Coronary artery (tissue), 2 donors: ENCODE results near the gene CHPF.

Experiments
- DNase-seq: peaks from one replicate; pipeline ENCODE4 v3.0.0-alpha.2; 2017; ENCODE audit warnings: low spot score
- H3K27ac ChIP-seq, 2 donors: fragments of 200-600 bp; sonication (generic); one replicate each; pipeline ENCODE4 v1.5.1; 2016 to 2019
- H3K4me3 ChIP-seq: fragments of 200-600 bp; sonication (generic); 2 replicates; pipeline ENCODE4 v1.5.1; 2016; ENCODE audit warnings: mild to moderate bottlenecking, moderate library complexity
- TF ChIP-seq, protein P1 (sequence below): fragments of 200-600 bp; sonication (generic); IDR thresholded peaks from one replicate; pipeline ENCODE4 v1.5.1; 2019; ENCODE audit warnings: antibody characterized with exemption

The CHPF gene

GRCh38 chr2:219541611-219542180 is 1.9 kb downstream of the CHPF start:
- peak overlapping the region in 1 of 2 donors; percentile 97 for H3K27ac ChIP-seq
- DNase-seq, result peak; percentile 84

DNA sequence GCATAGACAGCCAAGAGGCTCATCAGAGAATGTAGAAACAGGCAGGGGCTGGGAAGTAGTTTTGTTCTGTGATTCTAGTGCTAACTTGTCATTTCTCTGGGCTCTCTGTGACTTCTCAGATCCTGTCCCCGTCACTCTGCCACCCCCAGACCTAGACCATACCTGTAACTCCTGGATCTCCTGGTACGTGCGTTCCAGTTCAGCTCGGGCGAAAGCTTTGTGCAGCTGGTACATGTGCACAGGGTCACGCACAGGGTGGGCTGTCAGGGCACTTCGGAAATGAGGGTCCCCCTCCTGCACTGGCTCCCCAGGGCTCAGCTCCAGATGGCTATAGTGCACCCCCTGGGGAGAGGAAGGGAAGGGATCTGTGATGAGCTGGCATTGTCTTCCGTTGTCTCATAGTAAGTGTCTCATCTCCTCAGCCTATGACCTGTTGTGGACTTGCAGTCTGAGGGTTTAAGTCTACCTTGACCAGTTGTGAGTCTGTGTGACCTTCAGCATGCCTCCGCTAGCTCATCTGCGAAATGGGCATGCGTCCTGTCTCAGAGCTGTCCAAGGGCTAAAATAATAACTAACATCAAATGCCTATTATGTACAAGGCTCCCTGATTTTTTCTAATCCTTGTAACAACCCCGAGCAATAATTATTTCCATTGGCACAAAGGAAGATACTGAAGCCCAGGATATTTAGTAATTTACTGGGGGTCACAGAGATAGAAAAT is 2.7 kb downstream of the CHPF start:
- H3K4me3 ChIP-seq, result no peak overlapping the region

More at GRCh38 chr2:219541611-219542180, 1.9 kb downstream of the CHPF start:
- H3K4me3 ChIP-seq, result peak overlapping the region; percentile 54
- TF ChIP-seq, protein P1, sequence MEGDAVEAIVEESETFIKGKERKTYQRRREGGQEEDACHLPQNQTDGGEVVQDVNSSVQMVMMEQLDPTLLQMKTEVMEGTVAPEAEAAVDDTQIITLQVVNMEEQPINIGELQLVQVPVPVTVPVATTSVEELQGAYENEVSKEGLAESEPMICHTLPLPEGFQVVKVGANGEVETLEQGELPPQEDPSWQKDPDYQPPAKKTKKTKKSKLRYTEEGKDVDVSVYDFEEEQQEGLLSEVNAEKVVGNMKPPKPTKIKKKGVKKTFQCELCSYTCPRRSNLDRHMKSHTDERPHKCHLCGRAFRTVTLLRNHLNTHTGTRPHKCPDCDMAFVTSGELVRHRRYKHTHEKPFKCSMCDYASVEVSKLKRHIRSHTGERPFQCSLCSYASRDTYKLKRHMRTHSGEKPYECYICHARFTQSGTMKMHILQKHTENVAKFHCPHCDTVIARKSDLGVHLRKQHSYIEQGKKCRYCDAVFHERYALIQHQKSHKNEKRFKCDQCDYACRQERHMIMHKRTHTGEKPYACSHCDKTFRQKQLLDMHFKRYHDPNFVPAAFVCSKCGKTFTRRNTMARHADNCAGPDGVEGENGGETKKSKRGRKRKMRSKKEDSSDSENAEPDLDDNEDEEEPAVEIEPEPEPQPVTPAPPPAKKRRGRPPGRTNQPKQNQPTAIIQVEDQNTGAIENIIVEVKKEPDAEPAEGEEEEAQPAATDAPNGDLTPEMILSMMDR, result peak; percentile 86

GRCh38 chr2:219539926-219540678 is 3.5 kb downstream of the CHPF start:
- no peak for DNase-seq
- Histone ChIP-seq H3K27ac (no peak overlapping the region), H3K4me3 (no peak overlapping the region)
- TF ChIP-seq, protein P1, result no peak

More for the DNA sequence above, 2.7 kb downstream of the CHPF start:
- peak overlapping the region in 1 of 2 donors; percentile 97 for H3K27ac ChIP-seq
- DNase-seq, result no peak
- TF ChIP-seq, protein P1, result no peak

- Histone ChIP-seq H3K27ac (peak overlapping the region in 1 of 2 donors; percentile 40), H3K4me3 (no peak overlapping the region)
- TF ChIP-seq, protein P1, result no peak
- DNase-seq, result no peak
Measured at GRCh38 chr2:219538956-219539788, 4.4 kb downstream of the CHPF start.

DNA sequence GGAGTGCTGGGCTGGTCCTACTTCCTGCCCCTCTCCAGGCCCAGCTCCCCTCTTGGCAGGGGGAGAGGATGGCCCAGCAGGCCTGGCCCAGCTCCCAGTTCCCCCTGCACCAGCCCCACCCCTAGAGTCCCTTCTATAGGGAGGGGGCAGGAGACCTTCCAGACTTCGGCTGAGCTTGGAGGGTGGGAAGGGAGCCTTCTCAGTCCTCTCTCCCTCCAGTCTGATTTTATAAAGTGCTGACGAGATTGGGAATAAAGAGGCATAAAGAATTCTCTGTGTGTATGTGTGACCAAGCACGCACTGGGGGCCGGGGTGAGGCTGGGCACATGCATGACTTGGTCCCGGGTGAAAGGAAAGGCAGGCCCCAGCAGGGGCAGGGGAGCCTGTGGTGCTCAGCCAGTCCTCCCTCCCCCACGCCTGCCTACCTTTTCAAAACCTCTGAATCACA is 5.1 kb downstream of the CHPF start:
- Histone ChIP-seq H3K4me3 (no peak overlapping the region), H3K27ac (peak overlapping the region in 1 of 2 donors; percentile 40)
- TF ChIP-seq, protein P1, result no peak
- no peak for DNase-seq

DNA sequence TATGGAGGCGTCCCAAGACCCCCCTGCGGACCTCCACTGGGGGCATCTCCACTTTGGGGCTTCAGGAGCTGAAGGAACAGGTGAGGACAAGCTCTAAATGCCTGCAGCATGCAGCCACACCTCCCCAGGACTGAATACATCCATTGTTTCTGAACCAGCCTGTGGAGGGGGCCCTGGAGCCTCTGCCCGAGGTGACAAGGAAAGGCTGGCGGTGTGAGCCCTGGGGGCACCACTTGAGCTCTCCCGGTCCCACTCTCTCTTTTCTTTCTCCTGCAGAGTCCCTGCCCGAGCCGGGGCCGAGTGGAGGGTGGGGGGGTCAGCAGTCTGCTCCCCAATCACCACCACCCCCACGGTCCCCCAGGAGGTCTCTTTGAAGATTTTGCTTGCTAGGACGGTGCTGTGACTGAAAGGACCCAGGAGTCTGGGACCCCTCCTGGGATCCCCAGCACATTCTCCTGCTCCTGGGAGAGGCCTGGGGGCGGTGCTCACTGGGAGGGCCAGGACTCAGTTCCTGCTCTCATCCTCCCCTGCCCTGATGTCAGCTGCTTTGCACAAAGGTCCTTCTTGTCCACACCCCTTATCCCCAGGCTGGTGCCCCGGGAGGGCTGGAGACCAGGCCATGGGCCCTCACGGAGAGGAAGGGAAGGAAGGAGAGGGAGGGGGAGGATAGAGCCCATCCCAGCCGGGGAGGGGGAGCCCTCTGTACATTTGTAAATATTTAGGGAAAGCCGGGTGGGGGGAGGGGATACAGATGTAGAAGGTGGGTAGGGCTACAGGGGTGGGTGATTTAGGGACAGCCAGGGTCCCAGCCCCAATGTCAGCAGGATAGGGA is 5.7 kb downstream of the CHPF start:
- DNase-seq, result no peak
- TF ChIP-seq, protein P1, result no peak
- H3K27ac ChIP-seq, result peak overlapping the region in 1 of 2 donors; percentile 40

More for the DNA sequence above, 5.7 kb downstream of the CHPF start:
- no peak overlapping the region for H3K4me3 ChIP-seq
